ENCODE results near the gene KCNH2.

DNA sequence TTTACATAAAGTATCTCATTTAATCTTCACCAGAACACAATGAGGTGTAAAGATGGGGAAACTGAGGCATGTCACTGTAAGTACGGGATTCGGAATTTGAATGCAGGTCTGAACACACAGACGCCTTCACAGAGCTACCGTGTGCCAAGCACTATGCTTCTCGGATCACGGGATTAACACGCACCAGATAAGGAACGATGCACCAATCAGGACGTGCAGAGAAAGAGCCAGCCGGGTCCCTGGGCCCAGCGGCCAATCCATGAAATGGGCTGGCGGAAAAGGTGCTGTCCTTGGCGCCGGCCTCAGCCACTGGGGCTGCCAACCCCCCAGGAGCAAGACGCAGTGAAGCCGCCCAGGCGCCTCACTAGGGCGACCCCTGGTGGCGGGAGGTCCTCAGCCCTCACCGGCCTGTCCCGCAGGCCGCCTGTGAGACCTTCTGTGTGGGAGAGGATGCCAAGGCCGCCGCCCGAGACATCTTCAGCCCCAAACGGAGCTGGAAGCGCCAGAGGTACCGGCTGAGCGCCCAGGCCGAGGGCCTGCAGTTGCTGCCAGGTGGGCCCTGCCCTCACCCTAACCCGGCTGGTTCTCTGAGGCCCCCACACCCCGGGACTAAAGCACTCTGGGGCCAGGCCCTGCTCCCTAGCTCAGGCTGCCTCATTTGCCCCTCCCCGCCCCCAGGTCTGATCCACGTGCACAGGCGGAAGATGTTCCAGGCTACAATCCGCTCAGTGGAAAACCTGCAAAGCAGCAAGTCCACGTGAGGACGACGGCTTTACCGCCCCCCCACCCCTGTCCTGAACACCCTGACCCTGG lies 30.6 kb upstream of the KCNH2 start:
- TF ChIP-seq, protein P1, sequence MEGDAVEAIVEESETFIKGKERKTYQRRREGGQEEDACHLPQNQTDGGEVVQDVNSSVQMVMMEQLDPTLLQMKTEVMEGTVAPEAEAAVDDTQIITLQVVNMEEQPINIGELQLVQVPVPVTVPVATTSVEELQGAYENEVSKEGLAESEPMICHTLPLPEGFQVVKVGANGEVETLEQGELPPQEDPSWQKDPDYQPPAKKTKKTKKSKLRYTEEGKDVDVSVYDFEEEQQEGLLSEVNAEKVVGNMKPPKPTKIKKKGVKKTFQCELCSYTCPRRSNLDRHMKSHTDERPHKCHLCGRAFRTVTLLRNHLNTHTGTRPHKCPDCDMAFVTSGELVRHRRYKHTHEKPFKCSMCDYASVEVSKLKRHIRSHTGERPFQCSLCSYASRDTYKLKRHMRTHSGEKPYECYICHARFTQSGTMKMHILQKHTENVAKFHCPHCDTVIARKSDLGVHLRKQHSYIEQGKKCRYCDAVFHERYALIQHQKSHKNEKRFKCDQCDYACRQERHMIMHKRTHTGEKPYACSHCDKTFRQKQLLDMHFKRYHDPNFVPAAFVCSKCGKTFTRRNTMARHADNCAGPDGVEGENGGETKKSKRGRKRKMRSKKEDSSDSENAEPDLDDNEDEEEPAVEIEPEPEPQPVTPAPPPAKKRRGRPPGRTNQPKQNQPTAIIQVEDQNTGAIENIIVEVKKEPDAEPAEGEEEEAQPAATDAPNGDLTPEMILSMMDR (IDR thresholded peaks at IDR 0.05), result peak; percentile 36 to 82 (median 60)
- no peak for TF ChIP-seq POLR2A (IDR thresholded peaks at IDR 0.05)

Data from thyroid gland (tissue), 4 donors.